NCI-H526 treated with DMSO at 0.1 percent for 48 hours (cell line): Measurements from ENCODE around the gene MANEA.
A peak's percentile ranks its signal among the peaks of the same experiment; 100 is the strongest.
"Not testable (repeated sequence)": the region's sequence is repeated elsewhere in the genome, so short reads cannot be mapped to it uniquely, and the experiment has no call there.

ENCODE experiments used
- DNase-seq: peaks from one replicate; lab custom pipeline; 2025; lab: John Stamatoyannopoulos, UW

The MANEA gene

GRCh38 chr6:95577304-95578105, at the start of gene MANEA:
Gene MANEA (plus strand): TSS chr6:95577535. CDS start chr6:95586440, 8,905 bp downstream.
- DNase-seq = peak; percentile 73

DNA sequence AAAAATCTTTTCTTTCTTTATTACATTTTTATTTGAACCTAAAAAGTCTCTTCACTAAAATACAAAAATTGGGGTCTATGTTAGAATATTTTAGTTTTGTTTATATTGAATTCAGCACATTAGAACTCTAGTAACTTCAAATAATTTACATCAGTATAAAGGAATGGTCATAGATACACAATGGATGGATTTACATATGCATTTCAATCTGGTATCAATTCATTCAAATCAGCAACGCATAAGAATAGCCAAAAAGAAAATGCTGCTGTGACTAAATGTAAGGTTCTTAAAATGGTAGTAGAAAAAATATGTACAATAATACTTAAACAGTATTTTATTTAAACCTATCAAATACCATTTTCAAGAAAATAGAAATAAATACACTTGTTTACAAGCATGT, 47.6 kb upstream of the MANEA start:
- DNase-seq = peak; percentile 16

GRCh38 chr6:95530176-95530819, 47.0 kb upstream of the MANEA start:
- peak; percentile 64 for DNase-seq

GRCh38 chr6:95543798-95544197, 33.5 kb upstream of the MANEA start:
- no peak for DNase-seq

DNA sequence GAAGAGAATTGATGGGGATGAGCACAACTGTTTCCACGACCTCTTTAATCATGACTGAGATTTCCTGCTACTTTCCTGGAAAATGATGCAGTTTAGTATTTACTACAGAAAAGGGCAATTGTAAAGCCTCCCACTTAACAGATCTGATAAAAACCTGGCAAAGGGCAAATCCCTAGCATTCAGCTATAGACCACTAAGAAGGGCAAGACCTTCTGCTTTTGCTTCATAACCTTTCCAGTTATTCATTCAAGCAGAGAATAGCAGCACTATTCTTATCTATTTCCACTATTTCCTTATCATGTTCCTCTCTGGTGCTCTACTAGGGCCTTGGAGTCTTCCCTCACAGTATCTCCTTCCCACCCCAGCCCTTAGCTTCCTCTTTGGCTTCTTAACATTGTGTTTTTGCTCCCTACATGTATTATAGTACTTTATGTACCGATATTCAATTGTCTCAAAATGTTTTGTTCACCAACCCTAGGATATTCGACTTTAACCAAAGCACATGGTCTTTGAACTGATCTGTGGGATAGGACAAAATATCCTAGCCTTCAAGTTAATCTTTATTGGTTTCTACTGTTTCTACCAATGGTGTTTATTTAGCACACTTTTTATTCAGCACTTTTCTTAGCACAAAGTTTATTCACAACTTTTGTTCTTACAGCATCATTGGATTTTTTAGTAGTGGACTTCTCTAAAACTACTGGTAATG, 32.7 kb upstream of the MANEA start:
- no peak for DNase-seq

GRCh38 chr6:95545226-95545625, 32.1 kb upstream of the MANEA start:
- no peak for DNase-seq

- DNase-seq = no peak
These were observed 31.6 kb upstream of the MANEA start for GRCh38 chr6:95545686-95546085.

GRCh38 chr6:95546148-95546547, 31.2 kb upstream of the MANEA start:
- no peak for DNase-seq

DNA sequence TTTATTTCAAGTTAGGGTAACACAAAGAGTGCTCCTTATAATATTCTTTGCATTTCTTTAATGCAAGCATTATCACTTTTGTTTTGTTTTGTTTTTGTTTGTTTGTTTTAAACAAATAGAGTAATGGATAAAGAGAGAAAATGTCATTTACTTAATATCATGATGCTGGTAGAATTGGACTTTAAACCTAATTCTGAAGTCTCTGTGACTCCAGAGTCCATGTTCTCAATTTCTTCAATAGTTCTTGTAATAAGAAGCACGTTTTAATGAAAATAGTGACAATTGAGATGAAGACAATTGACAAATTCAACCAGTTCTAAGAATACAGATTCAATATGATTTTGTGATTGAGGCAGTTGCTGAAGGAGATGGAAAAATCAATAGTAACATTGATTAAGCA, 30.3 kb upstream of the MANEA start:
- no peak for DNase-seq

DNA sequence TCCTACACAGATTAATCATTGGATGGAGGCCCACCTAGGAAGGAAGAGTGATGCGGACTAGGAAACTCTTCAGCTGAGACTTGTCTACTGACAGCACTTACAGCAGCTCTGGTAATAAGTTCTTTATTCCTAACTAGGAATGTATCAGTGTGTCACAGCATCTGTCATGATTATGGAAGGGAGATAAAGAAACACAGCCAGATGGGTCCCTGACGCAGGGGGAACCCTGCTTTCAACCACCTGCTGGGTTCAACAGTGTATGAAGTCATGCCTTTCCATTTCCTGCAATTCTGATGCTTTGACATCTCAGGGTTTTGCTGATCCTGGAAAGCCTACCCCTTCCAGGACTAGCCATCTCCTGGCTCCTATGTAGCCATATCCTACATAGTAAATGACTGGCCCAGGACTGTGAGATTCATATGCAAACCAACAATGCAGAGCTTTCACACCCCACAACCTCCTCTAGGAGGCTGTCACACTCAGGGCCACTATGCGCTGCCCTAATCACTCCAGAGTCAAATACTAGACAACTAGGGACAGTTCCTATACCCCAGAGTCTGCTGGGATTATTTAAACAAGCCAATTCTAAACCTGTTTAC, 29.0 kb upstream of the MANEA start:
- no peak for DNase-seq

DNA sequence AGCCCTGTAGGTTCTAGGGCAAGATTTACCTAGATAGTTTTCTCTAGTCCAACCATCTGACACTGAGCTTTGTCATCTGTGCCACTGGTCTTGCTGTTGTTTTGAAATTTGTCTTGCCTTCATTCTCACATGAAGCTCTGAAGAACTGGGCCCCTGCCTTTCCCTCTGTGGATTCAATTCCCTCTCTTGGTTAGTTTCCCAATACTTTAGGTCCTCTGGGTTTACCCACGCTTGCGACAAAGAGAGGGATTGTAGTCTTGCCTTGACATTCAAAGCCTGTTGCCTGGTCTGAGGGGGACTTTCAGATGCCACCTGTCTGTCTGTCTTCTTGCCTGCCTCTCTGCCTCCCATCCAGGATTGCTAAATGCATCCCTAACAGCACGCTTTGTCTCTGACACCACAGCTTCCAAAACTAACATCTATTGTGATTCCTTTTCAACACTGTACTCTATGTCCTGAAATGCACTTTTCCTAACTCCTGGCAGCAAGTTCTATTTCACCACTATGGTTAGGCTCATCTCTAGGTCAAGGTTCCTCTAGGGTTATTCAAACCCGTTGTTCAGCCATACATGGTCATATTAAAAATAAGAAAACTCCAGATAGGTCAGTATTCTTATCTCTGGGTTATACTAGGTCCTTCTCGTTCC, 25.5 kb upstream of the MANEA start:
- DNase-seq = no peak

- no peak for DNase-seq
These were observed 23.5 kb upstream of the MANEA start for GRCh38 chr6:95553880-95554279.

DNA sequence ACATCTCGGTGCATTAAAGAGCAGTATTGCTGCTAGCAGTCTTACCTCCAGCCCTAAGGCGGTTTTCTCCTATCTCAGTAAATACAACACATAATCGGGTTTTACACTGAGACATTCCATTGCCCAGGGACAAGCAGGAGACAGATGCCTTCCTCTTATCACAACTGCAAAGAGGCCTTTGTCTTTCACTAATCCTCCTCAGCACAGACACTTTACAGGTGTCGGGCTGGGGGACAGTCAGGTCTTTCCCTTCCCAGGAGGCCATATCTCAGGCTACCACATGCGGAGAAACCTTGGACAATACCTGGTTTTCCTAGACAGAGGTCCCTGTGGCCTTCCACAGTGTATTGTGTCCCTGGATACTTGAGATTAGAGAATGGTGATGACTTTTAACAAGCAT, 16.4 kb upstream of the MANEA start:
- not testable (repeated sequence) for DNase-seq

DNA sequence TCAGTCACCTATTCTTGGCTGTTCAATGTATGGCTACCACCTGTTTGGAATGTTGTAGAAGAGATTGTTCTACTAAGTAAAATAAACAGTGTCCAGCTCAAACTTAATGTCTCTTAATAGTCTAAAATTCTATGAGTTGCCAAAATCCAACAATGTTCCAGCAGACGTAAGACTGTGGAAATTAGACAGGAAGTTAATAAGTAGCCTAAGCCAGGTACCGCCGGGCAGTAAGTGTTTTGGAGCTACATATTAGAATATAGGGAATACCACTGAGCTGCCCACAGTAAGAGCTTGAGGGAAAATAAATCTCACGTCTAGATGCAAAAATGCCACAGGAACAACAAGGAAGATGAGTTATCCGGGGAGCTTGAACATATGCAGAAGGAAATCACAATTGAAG, 7.8 kb upstream of the MANEA start:
- DNase-seq = no peak

- no peak for DNase-seq
These were observed 5.2 kb upstream of the MANEA start for GRCh38 chr6:95572098-95572497.

DNA sequence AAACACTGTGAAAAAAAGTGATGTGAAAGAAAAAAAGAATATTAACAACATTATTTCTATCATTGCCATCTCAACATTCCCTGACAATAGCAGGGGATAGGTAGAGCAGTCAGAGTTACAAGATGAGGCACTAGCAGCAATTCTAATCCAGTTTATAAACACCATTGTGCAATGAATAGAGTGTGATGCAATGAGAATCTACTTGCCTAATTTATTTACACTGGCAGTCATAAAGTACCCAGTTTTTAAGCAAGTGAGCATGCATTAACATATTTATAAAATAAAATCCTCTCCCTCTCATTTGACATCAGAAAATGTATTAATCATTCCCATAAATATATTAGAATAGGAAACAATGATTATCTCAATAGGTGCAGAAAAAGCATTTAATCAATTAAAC, 2.5 kb upstream of the MANEA start:
- no peak for DNase-seq

DNA sequence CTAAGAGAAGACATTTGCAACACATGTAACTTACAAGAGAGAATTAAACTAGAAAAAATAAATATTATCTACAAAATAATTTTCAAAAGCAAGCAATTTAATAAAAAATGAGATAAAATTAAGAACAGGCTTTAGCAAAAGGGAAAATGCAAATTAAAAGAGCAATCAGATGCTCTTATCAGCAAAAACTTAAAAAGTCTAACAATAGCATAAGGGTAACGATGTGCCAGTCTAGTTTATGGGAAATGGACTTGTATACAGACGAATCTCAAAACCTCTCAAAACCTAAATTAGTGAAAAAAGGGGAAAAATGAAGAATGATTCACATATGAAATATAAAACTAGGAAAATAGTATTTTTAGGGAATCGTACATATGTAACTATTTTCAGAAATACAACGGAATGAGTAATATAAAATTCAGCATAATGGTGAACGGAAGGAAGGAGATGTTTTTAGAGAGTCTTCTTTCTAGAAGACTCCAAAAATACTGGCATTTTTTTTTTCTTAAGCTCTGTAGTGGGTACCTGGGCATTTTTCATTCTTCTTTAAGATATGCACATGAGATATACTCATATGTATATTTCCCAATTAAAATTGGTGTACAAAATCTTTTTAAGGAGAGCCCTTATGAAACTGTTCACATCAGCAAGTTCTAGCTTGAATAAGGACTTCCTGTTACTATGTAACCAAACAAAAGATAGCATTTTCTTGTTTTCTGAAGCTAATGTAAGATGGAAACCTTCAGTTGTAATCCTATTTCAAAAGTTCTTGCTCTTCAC, 927 bp upstream of the MANEA start:
- DNase-seq = peak; percentile 52

DNA sequence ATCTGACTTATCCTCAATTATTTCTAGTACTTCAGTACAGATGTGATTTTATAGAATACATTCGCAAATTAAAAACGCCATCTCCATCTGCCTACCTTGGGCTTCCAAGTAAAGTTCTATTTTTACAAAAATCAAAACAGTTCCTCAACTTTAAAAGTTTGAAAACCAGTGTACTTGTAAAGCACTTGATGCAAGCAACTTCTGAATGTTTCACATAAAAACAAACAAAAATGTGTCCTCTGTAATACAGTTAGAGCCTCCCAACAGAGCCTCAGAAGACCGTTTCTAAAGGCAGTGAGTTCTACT, 384 bp upstream of the MANEA start:
- no peak for DNase-seq

- DNase-seq = peak; percentile 59
These were observed 723 bp downstream of the MANEA start for GRCh38 chr6:95578106-95578410.

- DNase-seq = no peak
These were observed 3.7 kb downstream of the MANEA start for GRCh38 chr6:95581073-95581472.

DNA sequence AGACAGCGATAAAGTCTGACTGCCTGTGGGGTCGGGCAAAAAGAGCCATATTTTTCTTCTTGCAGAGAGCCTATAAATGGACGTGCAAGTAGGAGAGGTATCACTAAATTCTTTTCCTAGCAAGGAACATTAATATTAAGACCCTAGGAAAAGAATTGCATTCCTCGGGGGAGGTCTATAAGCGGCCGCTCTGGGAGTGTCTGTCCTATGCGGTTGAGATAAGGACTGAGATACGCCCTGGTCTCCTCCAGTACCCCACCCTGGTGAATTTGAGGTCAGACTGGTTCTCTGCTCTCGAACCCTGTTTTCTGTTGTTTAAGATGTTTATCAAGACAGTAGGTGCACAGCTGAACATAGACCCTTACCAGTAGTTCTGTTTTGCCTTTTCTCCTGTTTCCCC, 6.9 kb downstream of the MANEA start:
- DNase-seq = not testable (repeated sequence)

DNA sequence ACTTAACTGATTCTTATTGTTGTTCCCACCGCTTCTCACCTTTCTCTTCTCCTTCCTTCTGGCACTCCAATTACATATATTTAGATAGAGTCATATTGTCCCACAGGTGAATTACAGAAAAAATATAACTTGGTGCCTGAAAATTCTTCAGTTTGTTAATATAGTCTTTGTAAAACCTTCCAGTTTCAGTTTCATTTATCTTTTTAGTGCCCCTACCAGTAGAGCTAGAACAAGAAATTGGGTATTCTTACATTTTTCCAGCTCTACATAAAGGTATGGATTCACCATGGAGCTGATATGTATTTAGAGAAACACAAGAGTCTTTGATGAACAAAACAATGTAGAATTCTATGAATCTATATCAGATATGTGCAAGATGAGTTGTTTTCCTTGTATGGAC, 10.7 kb downstream of the MANEA start:
- DNase-seq = no peak
